Smooth muscle cell (in vitro differentiated cells): Measurements from ENCODE around the gene ALKBH2. TPM values are rescaled to one million over a fixed set of nuclear protein-coding genes. Genes with fewer than 3 reads are reported as not detected.

Experiments
- polyA plus RNA-seq: library from polyadenylated mRNA; unstranded; fragments of >200 nt; fragmentation: Nextera tagmentation; extraction: Ambion mirVana; gene quantifications from 2 replicates; pipeline ENCODE4 v1.2.1, GENCODE V29; 2016
- small RNA-seq: library from RNA; depleted of rRNA; stranded (forward); fragments of <200 nt; gene quantifications from one replicate; pipeline ENCODE3, GENCODE V24; 2014
- total RNA-seq: library from RNA; depleted of rRNA; stranded (reverse); fragments of >200 nt; gene quantifications from 2 replicates; pipeline ENCODE4 v1.2.3, GENCODE V29; 2014

ALKBH2 gene
- total and polyA plus RNA-seq, 2 experiments from 2014 or later = 13.6 to 17.6 TPM

Small RNAs within 50 kb of the gene (small RNA-seq; reads per million reads assigned to genes)
- not detected for gene RNA5SP372

Other genes with a start within 250 kb of the ALKBH2 start
- 15.2 and 17.2 TPM in 2 replicates for gene SSH1, start 235.9 kb downstream of the ALKBH2 start, total RNA-seq
- gene SSH1, start 235.9 kb downstream of the ALKBH2 start, polyA plus RNA-seq = 22.0 and 24.7 TPM in 2 replicates
- not detected in 2 replicates for gene DAO, start 213.4 kb downstream of the ALKBH2 start, total RNA-seq
- not detected in 2 replicates for gene DAO, start 213.4 kb downstream of the ALKBH2 start, polyA plus RNA-seq
- gene SVOP, start 72.4 kb downstream of the ALKBH2 start, total RNA-seq = not detected in 2 replicates
- gene SVOP, start 72.4 kb downstream of the ALKBH2 start, polyA plus RNA-seq = not detected in 2 replicates
- 15.1 and 19.9 TPM in 2 replicates for gene USP30, start 40.9 kb downstream of the ALKBH2 start, total RNA-seq
- 9.1 and 10.3 TPM in 2 replicates for gene USP30, start 40.9 kb downstream of the ALKBH2 start, polyA plus RNA-seq
- gene UNG, start 4.1 kb upstream of the ALKBH2 start, total RNA-seq = 17.1 and 18.2 TPM in 2 replicates
- 22.8 and 27.3 TPM in 2 replicates for gene UNG, start 4.1 kb upstream of the ALKBH2 start, polyA plus RNA-seq
- 2.0 and 3.0 TPM in 2 replicates for gene ACACB, start 23.1 kb upstream of the ALKBH2 start, total RNA-seq
- gene ACACB, start 23.1 kb upstream of the ALKBH2 start, polyA plus RNA-seq = 0.58 and 2.2 TPM in 2 replicates
- gene FOXN4, start 215.8 kb upstream of the ALKBH2 start, total RNA-seq = not detected in 2 replicates
- gene FOXN4, start 215.8 kb upstream of the ALKBH2 start, polyA plus RNA-seq = not detected in 2 replicates